ENCODE data around the gene DEFB128.

Gene DEFB128

GRCh38 chr20:157154-157553 is 32.4 kb downstream of the DEFB128 start, which contains the start of gene DEFB127:
Gene DEFB127 (plus strand): TSS chr20:157454. CDS start chr20:157545, 91 bp downstream.
- DNase-seq (ENCODE audit: low read depth in 2 of 3, low spot score in 2 of 3): no peak

- DNase-seq (ENCODE audit: low read depth in 2 of 3, low spot score in 2 of 3): no peak
Observed at GRCh38 chr20:152131-152530, 37.4 kb downstream of the DEFB128 start.

- DNase-seq (ENCODE audit: low read depth in 2 of 3, low spot score in 2 of 3): no peak
Observed at GRCh38 chr20:145877-146276, 43.6 kb downstream of the DEFB128 start.

- DNase-seq (ENCODE audit: low read depth in 2 of 3, low spot score in 2 of 3): no peak
Observed at GRCh38 chr20:142290-142689, 47.2 kb downstream of the DEFB128 start, which contains the start of gene DEFB126. Gene DEFB126 (plus strand): TSS chr20:142590. CDS start chr20:142629, 39 bp downstream.

All from activated CD8-positive, alpha-beta memory T cell treated with anti-CD3 and anti-CD28 coated beads for 48 hours (primary cell).